HG03039 (cell line): ENCODE results near the gene KLHL6.
"Not testable (repeated sequence)": the region's sequence is repeated elsewhere in the genome, so short reads cannot be mapped to it uniquely, and the experiment has no call there.

Experiments used
- ATAC-seq: cut with Tn5 transposase; IDR thresholded peaks from one replicate; pipeline ENCODE4 v1.9.1; 2021; ENCODE audit warnings: mild to moderate bottlenecking, moderate library complexity; ENCODE audit not compliant: unreplicated experiment

The KLHL6 gene

DNA sequence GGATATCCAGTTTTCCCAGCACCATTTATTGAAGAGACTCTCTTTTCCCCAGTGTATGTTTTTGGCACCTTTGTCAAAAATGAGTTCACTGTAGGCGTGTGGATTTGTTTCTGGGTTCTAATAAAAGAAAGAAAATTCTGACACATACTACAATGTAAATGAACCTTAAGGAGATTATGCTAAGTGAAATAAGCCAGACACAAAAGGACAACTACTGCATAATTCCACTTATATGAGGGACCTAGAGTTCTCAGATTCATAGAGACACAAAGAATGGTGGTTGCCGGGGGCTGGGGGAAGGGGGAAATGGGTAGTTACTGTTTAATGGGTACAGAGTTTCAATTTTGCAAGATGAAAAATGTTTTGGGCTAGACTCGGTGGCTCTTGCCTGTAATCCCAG, 14.7 kb upstream of the KLHL6 start:
- not testable (repeated sequence) for ATAC-seq

- ATAC-seq = no peak
These were observed 11.4 kb upstream of the KLHL6 start for GRCh38 chr3:183566880-183567279.

GRCh38 chr3:183564046-183564445, 8.5 kb upstream of the KLHL6 start:
- no peak for ATAC-seq

DNA sequence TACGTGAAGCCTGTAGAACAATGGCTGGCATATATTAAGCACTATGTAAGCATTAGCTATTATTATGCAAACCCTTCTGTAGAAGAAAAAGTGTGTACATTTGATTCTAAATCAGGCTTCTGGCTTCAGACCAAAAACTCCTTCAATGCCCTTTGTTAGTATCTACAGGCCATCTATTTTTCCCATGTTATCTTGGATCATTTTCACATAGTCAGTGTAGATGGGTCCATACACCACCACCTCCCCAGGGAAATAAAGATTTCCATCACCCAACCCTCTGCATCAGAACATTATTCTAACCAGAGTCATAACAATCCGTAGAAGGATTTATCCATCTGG, 8.0 kb upstream of the KLHL6 start:
- no peak for ATAC-seq

DNA sequence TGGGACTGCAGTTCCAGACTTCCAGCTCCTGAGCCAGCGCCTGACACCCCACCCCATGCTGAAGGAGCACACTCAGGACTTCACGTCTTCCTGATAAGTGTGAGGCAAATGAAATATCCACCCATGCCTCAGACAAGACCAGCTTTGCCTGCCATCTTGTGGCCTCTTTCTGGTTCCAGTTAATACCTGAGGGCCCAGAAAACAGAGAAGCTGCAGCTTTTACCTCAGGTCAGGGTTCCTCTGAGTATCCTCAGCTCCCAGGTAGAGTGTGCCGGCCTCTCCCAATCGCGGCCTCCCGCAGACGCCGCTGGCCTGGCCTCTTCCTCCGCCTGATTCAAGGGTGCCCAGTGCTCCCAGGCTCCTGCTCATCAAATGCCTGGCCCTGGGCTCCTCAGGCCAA, 5.1 kb upstream of the KLHL6 start:
- ATAC-seq = no peak

GRCh38 chr3:183558495-183558894, 3.0 kb upstream of the KLHL6 start:
- ATAC-seq = no peak

- ATAC-seq = no peak
These were observed 1.2 kb upstream of the KLHL6 start for GRCh38 chr3:183556722-183557121.

- peak; percentile 44 for ATAC-seq
These were observed 1.1 kb downstream of the KLHL6 start for GRCh38 chr3:183554377-183554776.

GRCh38 chr3:183553334-183554026, 2.0 kb downstream of the KLHL6 start:
- ATAC-seq = no peak

- ATAC-seq = no peak
These were observed 3.6 kb downstream of the KLHL6 start for GRCh38 chr3:183551930-183552329.

- ATAC-seq = no peak
These were observed 7.2 kb downstream of the KLHL6 start for GRCh38 chr3:183548262-183548769.

GRCh38 chr3:183546625-183547024, 8.9 kb downstream of the KLHL6 start:
- ATAC-seq = no peak

DNA sequence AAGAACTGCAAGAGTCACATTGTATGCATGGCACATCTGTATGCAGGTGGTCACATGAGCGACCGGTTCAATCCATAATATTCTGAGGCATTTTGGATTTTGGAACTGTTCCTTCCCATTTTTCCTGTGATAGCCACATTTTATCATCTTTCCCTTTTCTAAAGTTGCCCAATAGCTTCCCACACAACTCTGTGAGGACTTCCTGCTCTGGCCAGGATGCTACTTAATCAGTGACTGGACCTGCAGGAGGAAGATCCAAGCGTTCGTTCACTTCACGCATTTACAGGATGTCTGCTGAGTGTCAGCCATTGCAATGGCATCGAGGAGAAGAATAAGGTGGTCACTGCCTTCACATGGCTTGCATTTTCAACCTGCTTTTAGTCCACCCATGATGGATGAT, 9.8 kb downstream of the KLHL6 start:
- no peak for ATAC-seq

GRCh38 chr3:183542355-183542754, 13.2 kb downstream of the KLHL6 start:
- no peak for ATAC-seq

GRCh38 chr3:183541738-183542137, 13.8 kb downstream of the KLHL6 start:
- ATAC-seq = no peak

GRCh38 chr3:183541235-183541655, 14.3 kb downstream of the KLHL6 start:
- no peak for ATAC-seq

DNA sequence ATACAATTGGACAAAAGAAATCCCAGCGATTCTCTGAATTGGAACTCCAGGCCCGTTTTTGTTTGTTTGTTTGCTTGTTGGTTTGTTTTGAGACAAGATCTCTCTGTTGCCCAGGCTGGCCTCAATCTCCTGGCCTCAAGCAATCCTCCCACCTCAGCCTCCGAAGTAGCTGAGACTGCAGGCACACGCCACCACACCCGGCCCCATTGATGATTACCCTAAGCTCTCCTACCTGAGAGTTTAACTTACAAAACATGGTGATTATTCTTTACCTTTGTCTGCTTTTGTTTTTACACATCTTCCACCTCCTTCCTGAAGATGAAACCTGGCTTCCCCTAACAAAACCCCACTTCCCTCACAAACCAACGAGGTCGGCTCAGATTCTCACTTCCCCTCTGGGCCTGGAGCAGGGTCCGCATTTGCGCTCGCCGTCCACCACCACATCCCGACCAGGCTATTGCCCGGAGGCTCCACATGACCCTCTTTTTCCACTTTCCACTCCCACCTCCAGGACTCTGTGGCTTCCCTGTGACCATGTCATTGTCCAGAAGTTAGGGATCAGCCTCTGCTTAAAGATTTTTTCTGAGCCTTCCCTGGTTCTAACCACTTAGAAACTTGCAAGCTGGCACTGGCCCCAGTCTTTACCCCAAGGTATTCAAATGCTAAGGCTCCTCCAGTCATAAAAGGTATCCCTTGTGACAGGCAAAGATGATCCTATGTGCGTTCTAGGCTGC, 14.8 kb downstream of the KLHL6 start:
- ATAC-seq = no peak

DNA sequence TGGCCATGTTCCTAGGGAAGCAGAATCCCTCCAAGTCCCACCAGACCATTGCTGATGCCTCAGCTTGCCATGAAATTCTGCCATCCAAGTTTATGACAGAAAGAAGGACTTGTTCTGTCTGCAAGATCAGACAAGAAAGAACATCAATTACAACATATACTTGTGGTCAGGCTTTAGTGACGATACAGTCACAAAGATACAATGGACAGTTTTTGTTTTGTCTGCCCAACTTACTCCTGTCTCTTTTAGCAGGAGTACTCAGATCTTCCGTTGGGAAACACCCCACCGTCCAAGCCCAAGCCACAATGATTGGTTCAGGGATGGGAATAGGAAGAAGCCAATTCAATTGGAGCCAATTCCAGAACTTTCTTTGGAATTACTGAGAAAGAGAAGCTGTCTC, 15.7 kb downstream of the KLHL6 start:
- ATAC-seq = no peak

DNA sequence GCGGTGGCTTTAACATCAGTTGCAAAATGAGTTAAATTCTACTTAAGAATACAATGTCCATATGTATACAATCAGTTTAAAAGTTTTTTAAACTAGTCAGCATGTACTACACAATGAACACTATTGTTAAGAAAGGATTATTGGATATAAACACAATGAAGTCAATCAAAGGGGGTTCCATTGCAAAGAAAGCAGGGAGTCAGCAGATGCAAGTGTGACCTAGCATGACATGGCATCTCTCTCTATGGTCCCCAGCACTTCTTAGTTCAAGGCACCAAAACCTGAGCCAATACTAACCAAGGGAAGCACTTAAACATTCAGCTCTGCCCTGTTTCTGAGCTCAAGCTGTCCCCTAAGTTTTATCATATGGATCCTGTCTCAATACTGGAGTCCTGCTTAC, 17.0 kb downstream of the KLHL6 start:
- ATAC-seq = no peak

- no peak for ATAC-seq
These were observed 18.2 kb downstream of the KLHL6 start for GRCh38 chr3:183537295-183537730.

DNA sequence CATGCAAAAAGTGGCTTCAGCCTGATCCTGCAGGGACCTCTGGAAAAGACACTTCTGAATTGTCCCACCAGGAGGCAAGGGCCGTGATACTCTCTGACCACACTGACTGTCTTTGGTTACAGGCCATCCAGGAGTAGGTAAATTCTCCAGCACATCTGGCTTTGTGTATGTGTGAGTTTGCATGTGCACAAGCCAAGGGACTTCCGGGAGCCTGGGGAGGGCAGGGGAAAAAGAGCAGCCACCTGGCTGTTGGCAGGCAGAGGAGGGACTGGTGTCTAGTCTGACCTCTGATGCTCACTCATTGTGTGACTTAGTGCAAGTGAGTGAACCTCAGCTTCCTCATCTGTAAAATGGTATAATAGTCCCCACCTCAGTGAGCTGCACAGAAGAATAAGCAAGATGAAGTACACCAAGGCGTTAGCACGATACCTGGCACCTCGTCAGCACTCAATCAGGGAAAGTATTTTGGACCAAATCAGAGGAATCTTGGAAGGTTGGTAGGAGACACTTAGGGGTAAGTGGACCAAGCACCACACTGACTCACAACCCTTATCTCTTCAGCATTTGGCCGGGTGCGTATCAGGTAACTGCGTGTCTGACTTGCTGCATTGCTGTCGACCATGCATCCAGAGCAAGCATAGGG, 19.1 kb downstream of the KLHL6 start:
- peak; percentile 51 for ATAC-seq

GRCh38 chr3:183534249-183534648, 21.3 kb downstream of the KLHL6 start:
- ATAC-seq = no peak
